ENCODE data around the gene RER1.

The RER1 gene

GRCh38 chr1:2396476-2396875 lies 4.8 kb downstream of the RER1 start:
- H3K36me3 ChIP-seq (ENCODE audit: control insufficient read depth in 1 of 2, insufficient read depth in 2 of 2, low read depth in 1 of 2, low read length in 2 of 2): peaks cover 75 to 81% of the 10 kb centered on the region in 2 experiments
- no peak for DNase-seq
- no peak overlapping the region for H2AK5ac ChIP-seq (ENCODE audit: low read length, severe bottlenecking)
- no peak overlapping the region for H4K8ac ChIP-seq (ENCODE audit: low read length)
- H3K23ac ChIP-seq (ENCODE audit: low read length in 2 of 2): no peak overlapping the region
- H2BK12ac ChIP-seq (ENCODE audit: low read length in 2 of 2): no peak overlapping the region
- no peak overlapping the region for H3K14ac ChIP-seq (ENCODE audit: low read length in 2 of 2)
- H3K27ac ChIP-seq (ENCODE audit: low read length, poor library complexity, severe bottlenecking): no peak overlapping the region
- H3K27me3 ChIP-seq (ENCODE audit: control insufficient read depth in 1 of 2, insufficient read depth in 1 of 2, low read length in 2 of 2): no peaks in the 10 kb centered on the region
- H3K4me1 ChIP-seq (ENCODE audit: control insufficient read depth, insufficient read depth, low read depth, low read length): peaks cover 23% of the 10 kb centered on the region
- no peak overlapping the region for H2BK15ac ChIP-seq (ENCODE audit: low read depth, poor library complexity, severe bottlenecking)
- peaks cover 26% of the 10 kb centered on the region for H3K79me1 ChIP-seq (replicated peaks; ENCODE audit: low read length, poor library complexity, severe bottlenecking)
- H3K4me3 ChIP-seq (ENCODE audit: insufficient read depth in 1 of 2, low read depth in 1 of 2, low read length in 2 of 2): no peak overlapping the region
- no peak overlapping the region for H2BK5ac ChIP-seq (ENCODE audit: low read depth, low read length, poor library complexity, severe bottlenecking)
- no peaks in the 10 kb centered on the region for H3K9me3 ChIP-seq (ENCODE audit: control insufficient read depth, low read length)
- no peak overlapping the region for H3K18ac ChIP-seq (ENCODE audit: low read depth in 1 of 2, low read length in 2 of 2)
- peak overlapping the region; percentile 14 for H3K9ac ChIP-seq (ENCODE audit: low read length)
- H3K4ac ChIP-seq (ENCODE audit: low read depth in 1 of 2, low read length in 2 of 2): no peak overlapping the region
- 98% methylated on average over 5 of the region's 5 CpGs for WGBS
- no peak overlapping the region for H2AFZ ChIP-seq (ENCODE audit: low read depth, low read length)
- H2BK120ac ChIP-seq (ENCODE audit: low read depth, low read length): no peak overlapping the region
- H3K4me2 ChIP-seq (ENCODE audit: low read length, poor library complexity, severe bottlenecking): no peak overlapping the region
- no peak overlapping the region for H4K91ac ChIP-seq (ENCODE audit: low read length)

- no peak overlapping the region for H3K27ac ChIP-seq (ENCODE audit: low read length, poor library complexity, severe bottlenecking)
- peaks cover 81 to 88% of the 10 kb centered on the region in 2 experiments for H3K36me3 ChIP-seq (ENCODE audit: control insufficient read depth in 1 of 2, insufficient read depth in 2 of 2, low read depth in 1 of 2, low read length in 2 of 2)
- H3K79me1 ChIP-seq (replicated peaks; ENCODE audit: low read length, poor library complexity, severe bottlenecking): peaks cover 30% of the 10 kb centered on the region
- H2BK5ac ChIP-seq (ENCODE audit: low read depth, low read length, poor library complexity, severe bottlenecking): no peak overlapping the region
- no peaks in the 10 kb centered on the region for H3K9me3 ChIP-seq (ENCODE audit: control insufficient read depth, low read length)
- H3K18ac ChIP-seq (ENCODE audit: low read depth in 1 of 2, low read length in 2 of 2): no peak overlapping the region
- H3K9ac ChIP-seq (ENCODE audit: low read length): peak overlapping the region; percentile 14
- H3K4me2 ChIP-seq (ENCODE audit: low read length, poor library complexity, severe bottlenecking): no peak overlapping the region
- no peak overlapping the region for H2BK120ac ChIP-seq (ENCODE audit: low read depth, low read length)
- no peak for DNase-seq
- no peaks in the 10 kb centered on the region for H3K27me3 ChIP-seq (ENCODE audit: control insufficient read depth in 1 of 2, insufficient read depth in 1 of 2, low read length in 2 of 2)
- H3K23ac ChIP-seq (ENCODE audit: low read length in 2 of 2): no peak overlapping the region
- H2BK12ac ChIP-seq (ENCODE audit: low read length in 2 of 2): no peak overlapping the region
- no peak overlapping the region for H4K91ac ChIP-seq (ENCODE audit: low read length)
- no peak overlapping the region for H2AK5ac ChIP-seq (ENCODE audit: low read length, severe bottlenecking)
- no peak overlapping the region for H4K8ac ChIP-seq (ENCODE audit: low read length)
- H2BK15ac ChIP-seq (ENCODE audit: low read depth, poor library complexity, severe bottlenecking): no peak overlapping the region
- H3K4ac ChIP-seq (ENCODE audit: low read depth in 1 of 2, low read length in 2 of 2): no peak overlapping the region
- 96% methylated on average over 19 of the region's 19 CpGs for WGBS
- no peak overlapping the region for H3K4me3 ChIP-seq (ENCODE audit: insufficient read depth in 1 of 2, low read depth in 1 of 2, low read length in 2 of 2)
- peaks cover 23% of the 10 kb centered on the region for H3K4me1 ChIP-seq (ENCODE audit: control insufficient read depth, insufficient read depth, low read depth, low read length)
- H2AFZ ChIP-seq (ENCODE audit: low read depth, low read length): no peak overlapping the region
- no peak overlapping the region for H3K14ac ChIP-seq (ENCODE audit: low read length in 2 of 2)
Measured at GRCh38 chr1:2397007-2397679, 5.5 kb downstream of the RER1 start.

- H3K27ac ChIP-seq (ENCODE audit: low read length, poor library complexity, severe bottlenecking): no peak overlapping the region
- H2AFZ ChIP-seq (ENCODE audit: low read depth, low read length): no peak overlapping the region
- 97% methylated on average over 7 of the region's 7 CpGs for WGBS
- H3K27me3 ChIP-seq (ENCODE audit: control insufficient read depth in 1 of 2, insufficient read depth in 1 of 2, low read length in 2 of 2): no peaks in the 10 kb centered on the region
- no peak overlapping the region for H2BK15ac ChIP-seq (ENCODE audit: low read depth, poor library complexity, severe bottlenecking)
- no peak overlapping the region for H3K4ac ChIP-seq (ENCODE audit: low read depth in 1 of 2, low read length in 2 of 2)
- no peak overlapping the region for H2BK12ac ChIP-seq (ENCODE audit: low read length in 2 of 2)
- H3K9me3 ChIP-seq (ENCODE audit: control insufficient read depth, low read length): no peaks in the 10 kb centered on the region
- no peak overlapping the region for H3K18ac ChIP-seq (ENCODE audit: low read depth in 1 of 2, low read length in 2 of 2)
- no peak overlapping the region for H3K4me2 ChIP-seq (ENCODE audit: low read length, poor library complexity, severe bottlenecking)
- no peak overlapping the region for H3K9ac ChIP-seq (ENCODE audit: low read length)
- no peak overlapping the region for H2BK5ac ChIP-seq (ENCODE audit: low read depth, low read length, poor library complexity, severe bottlenecking)
- H3K36me3 ChIP-seq (ENCODE audit: control insufficient read depth in 1 of 2, insufficient read depth in 2 of 2, low read depth in 1 of 2, low read length in 2 of 2): peaks cover 92 to 95% of the 10 kb centered on the region in 2 experiments
- peaks cover 35% of the 10 kb centered on the region for H3K79me1 ChIP-seq (replicated peaks; ENCODE audit: low read length, poor library complexity, severe bottlenecking)
- H4K8ac ChIP-seq (ENCODE audit: low read length): no peak overlapping the region
- H3K4me3 ChIP-seq (ENCODE audit: insufficient read depth in 1 of 2, low read depth in 1 of 2, low read length in 2 of 2): no peak overlapping the region
- no peak overlapping the region for H2BK120ac ChIP-seq (ENCODE audit: low read depth, low read length)
- no peak overlapping the region for H3K23ac ChIP-seq (ENCODE audit: low read length in 2 of 2)
- H3K4me1 ChIP-seq (ENCODE audit: control insufficient read depth, insufficient read depth, low read depth, low read length): peaks cover 13% of the 10 kb centered on the region
- H3K14ac ChIP-seq (ENCODE audit: low read length in 2 of 2): no peak overlapping the region
- no peak for DNase-seq
- H2AK5ac ChIP-seq (ENCODE audit: low read length, severe bottlenecking): no peak overlapping the region
- H4K91ac ChIP-seq (ENCODE audit: low read length): no peak overlapping the region
Measured at GRCh38 chr1:2398871-2399270, 7.2 kb downstream of the RER1 start.

- 94% methylated on average over 22 of the region's 22 CpGs for WGBS
- no peaks in the 10 kb centered on the region for H3K27me3 ChIP-seq (ENCODE audit: control insufficient read depth in 1 of 2, insufficient read depth in 1 of 2, low read length in 2 of 2)
- H2BK15ac ChIP-seq (ENCODE audit: low read depth, poor library complexity, severe bottlenecking): no peak overlapping the region
- no peak overlapping the region for H4K8ac ChIP-seq (ENCODE audit: low read length)
- no peak overlapping the region for H2BK12ac ChIP-seq (ENCODE audit: low read length in 2 of 2)
- no peak overlapping the region for H3K27ac ChIP-seq (ENCODE audit: low read length, poor library complexity, severe bottlenecking)
- no peak overlapping the region for H3K4me2 ChIP-seq (ENCODE audit: low read length, poor library complexity, severe bottlenecking)
- no peak overlapping the region for H2AK5ac ChIP-seq (ENCODE audit: low read length, severe bottlenecking)
- H3K18ac ChIP-seq (ENCODE audit: low read depth in 1 of 2, low read length in 2 of 2): no peak overlapping the region
- H3K4me1 ChIP-seq (ENCODE audit: control insufficient read depth, insufficient read depth, low read depth, low read length): peaks cover 9% of the 10 kb centered on the region
- H3K4me3 ChIP-seq (ENCODE audit: insufficient read depth in 1 of 2, low read depth in 1 of 2, low read length in 2 of 2): no peak overlapping the region
- H2BK5ac ChIP-seq (ENCODE audit: low read depth, low read length, poor library complexity, severe bottlenecking): no peak overlapping the region
- H3K9ac ChIP-seq (ENCODE audit: low read length): no peak overlapping the region
- no peak for DNase-seq
- H3K9me3 ChIP-seq (ENCODE audit: control insufficient read depth, low read length): no peaks in the 10 kb centered on the region
- no peak overlapping the region for H2BK120ac ChIP-seq (ENCODE audit: low read depth, low read length)
- H3K14ac ChIP-seq (ENCODE audit: low read length in 2 of 2): no peak overlapping the region
- H3K23ac ChIP-seq (ENCODE audit: low read length in 2 of 2): no peak overlapping the region
- peaks cover 92 to 95% of the 10 kb centered on the region in 2 experiments for H3K36me3 ChIP-seq (ENCODE audit: control insufficient read depth in 1 of 2, insufficient read depth in 2 of 2, low read depth in 1 of 2, low read length in 2 of 2)
- no peak overlapping the region for H2AFZ ChIP-seq (ENCODE audit: low read depth, low read length)
- peaks cover 38% of the 10 kb centered on the region for H3K79me1 ChIP-seq (replicated peaks; ENCODE audit: low read length, poor library complexity, severe bottlenecking)
- H3K4ac ChIP-seq (ENCODE audit: low read depth in 1 of 2, low read length in 2 of 2): no peak overlapping the region
- H4K91ac ChIP-seq (ENCODE audit: low read length): no peak overlapping the region
Measured at GRCh38 chr1:2399890-2400575, 8.4 kb downstream of the RER1 start.
